Measurements from ENCODE around the gene CACNA1I.

GRCh38 chr22:39577900-39578299 is 7.3 kb downstream of the CACNA1I start:
- TF ChIP-seq, protein P1, sequence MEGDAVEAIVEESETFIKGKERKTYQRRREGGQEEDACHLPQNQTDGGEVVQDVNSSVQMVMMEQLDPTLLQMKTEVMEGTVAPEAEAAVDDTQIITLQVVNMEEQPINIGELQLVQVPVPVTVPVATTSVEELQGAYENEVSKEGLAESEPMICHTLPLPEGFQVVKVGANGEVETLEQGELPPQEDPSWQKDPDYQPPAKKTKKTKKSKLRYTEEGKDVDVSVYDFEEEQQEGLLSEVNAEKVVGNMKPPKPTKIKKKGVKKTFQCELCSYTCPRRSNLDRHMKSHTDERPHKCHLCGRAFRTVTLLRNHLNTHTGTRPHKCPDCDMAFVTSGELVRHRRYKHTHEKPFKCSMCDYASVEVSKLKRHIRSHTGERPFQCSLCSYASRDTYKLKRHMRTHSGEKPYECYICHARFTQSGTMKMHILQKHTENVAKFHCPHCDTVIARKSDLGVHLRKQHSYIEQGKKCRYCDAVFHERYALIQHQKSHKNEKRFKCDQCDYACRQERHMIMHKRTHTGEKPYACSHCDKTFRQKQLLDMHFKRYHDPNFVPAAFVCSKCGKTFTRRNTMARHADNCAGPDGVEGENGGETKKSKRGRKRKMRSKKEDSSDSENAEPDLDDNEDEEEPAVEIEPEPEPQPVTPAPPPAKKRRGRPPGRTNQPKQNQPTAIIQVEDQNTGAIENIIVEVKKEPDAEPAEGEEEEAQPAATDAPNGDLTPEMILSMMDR (IDR thresholded peaks at IDR 0.05) = no peak
- TF ChIP-seq POLR2A (IDR thresholded peaks at IDR 0.05; ENCODE audit: low read depth) (no peak), POLR2AphosphoS5 (IDR thresholded peaks at IDR 0.05) (no peak), EP300 (IDR thresholded peaks at IDR 0.05) (no peak)

Data from esophagus muscularis mucosa (tissue), 4 donors.